K562 (cell line): ENCODE measurements around the gene B3GAT3. TPM values are rescaled to one million over a fixed set of nuclear protein-coding genes. Genes with fewer than 3 reads are reported as not detected.

Experiments used
- CBX5 ChIP-seq: IDR thresholded peaks from 2 replicates; pipeline ENCODE4 v1.6.1; 2014; ENCODE audit warnings: low read depth, borderline replicate concordance
- CREB1 ChIP-seq, 2 experiments: sonication (generic) in 1 of 2; formaldehyde crosslinking in 1 of 2; IDR thresholded peaks; 2 replicates each; pipeline versions ENCODE4 v1.6.1 to v1.8.0; 2012 to 2022; ENCODE audit warnings: inconsistent platforms in 1 of 2, mild to moderate bottlenecking in 1 of 2, missing genetic modification reagents in 1 of 2, moderate library complexity in 1 of 2
- FOXK1 ChIP-seq: sonication (generic); formaldehyde crosslinking; IDR thresholded peaks from 2 replicates; pipeline ENCODE4 v1.8.0; 2022; ENCODE audit warnings: missing genetic modification reagents, mild to moderate bottlenecking, borderline replicate concordance
- JUN ChIP-seq, 2 experiments: sonication (generic) in 1 of 2; formaldehyde crosslinking in 1 of 2; IDR thresholded peaks; 2 replicates each; pipeline versions ENCODE4 v1.6.1 to v1.8.0; 2012 to 2022; ENCODE audit warnings: borderline replicate concordance in 2 of 2, mild to moderate bottlenecking in 2 of 2, improper control_type of control experiment in 1 of 2, low read depth in 1 of 2, low read length in 1 of 2, missing genetic modification reagents in 1 of 2
- MIER1 ChIP-seq: fragments of 450-650 bp; IDR thresholded peaks from 2 replicates; pipeline ENCODE4 v1.6.1; 2016; ENCODE audit warnings: antibody characterized with exemption, mild to moderate bottlenecking, low read depth
- NCOA6 ChIP-seq: fragments of 450-650 bp; IDR thresholded peaks from 2 replicates; pipeline ENCODE4 v1.6.1; 2017; ENCODE audit warnings: mild to moderate bottlenecking
- SIN3B ChIP-seq: fragments of 450-650 bp; IDR thresholded peaks from 2 replicates; pipeline ENCODE4 v1.6.1; 2017; ENCODE audit warnings: low read depth, mild to moderate bottlenecking, moderate library complexity
- polyA plus RNA-seq, 8 experiments: library from polyadenylated mRNA; depleted of rRNA in 4 of 8; stranded (reverse) in 5 of 8; unstranded in 3 of 8; fragments of >200 nt; fragmentation: Nextera tagmentation in 2 of 8; fragmentation: Illumina TruSeq in 1 of 8; extraction: Ambion mirVana in 2 of 8; extraction: Trizol in 1 of 8; gene quantifications; 2 replicates each; pipeline versions ENCODE4 v1.2.1 to v1.2.3, GENCODE V29; 2011 to 2014; ENCODE audit warnings: inconsistent platforms in 1 of 8, missing spikeins in 1 of 8
- total RNA-seq, 7 experiments: library from RNA; depleted of rRNA in 6 of 7; stranded (reverse); fragments of >200 nt in 6 of 7; fragmentation: Illumina TruSeq in 2 of 7; extraction: Trizol in 2 of 7; gene quantifications; 2 replicates each; pipeline versions ENCODE4 v1.2.1 to v1.2.3, GENCODE V29; 2011 to 2021; ENCODE audit warnings: low replicate concordance in 1 of 7
- TF ChIP-seq, protein P1 (sequence below): IDR thresholded peaks from 2 replicates; pipeline ENCODE4 v1.6.1; 2012; ENCODE audit warnings: low read depth, low read length, improper control_type of control experiment, borderline replicate concordance
- TF ChIP-seq, protein P2 (sequence below): fragments of 250-450 bp; sonication (Bioruptor Pico); IDR thresholded peaks from 2 replicates; pipeline ENCODE4 v1.4.0; 2020
- TF ChIP-seq, protein P3 (sequence below): fragments of 250-450 bp; sonication (Bioruptor Pico); IDR thresholded peaks from 2 replicates; pipeline ENCODE4 v1.9.0; 2021; ENCODE audit warnings: mild to moderate bottlenecking
- TF ChIP-seq, protein P4 (sequence below): fragments of 450-650 bp; IDR thresholded peaks from 2 replicates; pipeline ENCODE4 v1.6.1; 2016
- TF ChIP-seq, protein P5 (sequence below): fragments of 450-650 bp; formaldehyde crosslinking; IDR thresholded peaks from 2 replicates; pipeline ENCODE4 v1.4.0; 2020; ENCODE audit warnings: mild to moderate bottlenecking, moderate library complexity

Gene B3GAT3
- total and polyA plus RNA-seq, 9 of the 15 experiments (the other 6 are each of a cell fraction or from before 2014, with no cell fraction given), result 0.30 to 64.0 (median 21.4) TPM

DNA sequence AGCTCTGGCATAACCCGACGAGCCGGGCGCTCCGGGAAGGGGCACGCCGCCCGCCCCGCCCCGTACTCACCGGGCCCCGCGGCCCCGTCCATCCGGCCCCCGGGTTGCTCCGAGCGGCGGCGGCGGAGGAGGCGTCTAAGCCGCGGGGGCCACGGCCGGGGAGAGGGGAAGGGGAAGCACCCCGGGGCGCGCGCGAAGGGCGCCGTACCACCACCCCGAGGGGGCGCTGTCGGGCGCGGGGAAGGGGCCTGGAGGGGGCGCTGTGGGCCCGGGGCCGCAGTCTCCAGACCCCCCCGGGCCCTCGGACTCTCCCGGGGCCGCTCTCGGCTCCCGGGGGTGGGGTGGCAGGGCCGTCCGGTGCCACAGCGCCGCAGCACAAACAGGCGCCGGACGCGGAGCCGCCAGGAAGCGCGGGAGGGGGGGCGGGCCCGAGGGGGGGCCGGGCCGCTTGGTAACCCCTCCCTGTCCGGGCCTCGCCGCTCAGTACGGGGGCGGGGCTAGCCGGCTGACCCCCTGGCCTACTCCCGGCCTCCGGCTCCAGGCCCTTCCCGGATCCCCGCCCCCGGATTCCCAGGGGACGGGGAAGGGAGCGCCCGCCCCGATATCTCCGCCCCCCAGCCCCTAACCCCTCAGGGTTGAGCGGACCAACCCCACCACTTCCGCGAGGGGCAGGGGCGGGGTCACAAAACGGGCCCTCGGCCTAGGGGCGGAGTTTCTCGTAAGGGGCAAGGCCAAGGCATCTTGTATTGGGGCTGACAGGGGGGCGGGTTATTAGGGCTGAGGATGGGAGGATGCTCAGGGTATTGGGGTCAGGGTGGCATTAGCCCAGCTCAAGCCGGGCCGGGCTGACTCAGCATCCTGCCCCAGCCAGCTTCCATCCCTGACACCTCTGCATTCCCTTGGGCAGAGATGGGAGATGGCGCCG, 9.2 kb downstream of the B3GAT3 start, which contains the start of the genes EML3 and ROM1 (continued):
- TF ChIP-seq MIER1 (no peak), JUN (IDR thresholded peaks at IDR 0.05; ENCODE audit: borderline replicate concordance, low read depth, low read length) (no peak), JUN (CRISPR knock-in tag; IDR thresholded peaks at IDR 0.05; ENCODE audit: borderline replicate concordance) (no peak), FOXK1 (no peak), CREB1 (IDR thresholded peaks at IDR 0.05) (peak; percentile 13; the same call in 1 of the 2 replicates), CREB1 (CRISPR knock-in tag; IDR thresholded peaks at IDR 0.05) (0 out of 2 replicates have a peak, but pooled peaks have one; percentile 54), CBX5 (no peak), NCOA6 (peak; percentile 81), SIN3B (peak; percentile 46; the same call in 1 of the 2 replicates)
- TF ChIP-seq, protein P1, sequence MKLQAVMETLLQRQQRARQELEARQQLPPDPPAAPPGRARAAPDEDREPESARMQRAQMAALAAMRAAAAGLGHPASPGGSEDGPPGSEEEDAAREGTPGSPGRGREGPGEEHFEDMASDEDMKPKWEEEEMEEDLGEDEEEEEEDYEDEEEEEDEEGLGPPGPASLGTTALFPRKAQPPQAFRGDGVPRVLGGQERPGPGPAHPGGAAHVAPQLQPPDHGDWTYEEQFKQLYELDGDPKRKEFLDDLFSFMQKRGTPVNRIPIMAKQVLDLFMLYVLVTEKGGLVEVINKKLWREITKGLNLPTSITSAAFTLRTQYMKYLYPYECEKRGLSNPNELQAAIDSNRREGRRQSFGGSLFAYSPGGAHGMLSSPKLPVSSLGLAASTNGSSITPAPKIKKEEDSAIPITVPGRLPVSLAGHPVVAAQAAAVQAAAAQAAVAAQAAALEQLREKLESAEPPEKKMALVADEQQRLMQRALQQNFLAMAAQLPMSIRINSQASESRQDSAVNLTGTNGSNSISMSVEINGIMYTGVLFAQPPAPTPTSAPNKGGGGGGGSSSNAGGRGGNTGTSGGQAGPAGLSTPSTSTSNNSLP, result no peak
- TF ChIP-seq, protein P2, sequence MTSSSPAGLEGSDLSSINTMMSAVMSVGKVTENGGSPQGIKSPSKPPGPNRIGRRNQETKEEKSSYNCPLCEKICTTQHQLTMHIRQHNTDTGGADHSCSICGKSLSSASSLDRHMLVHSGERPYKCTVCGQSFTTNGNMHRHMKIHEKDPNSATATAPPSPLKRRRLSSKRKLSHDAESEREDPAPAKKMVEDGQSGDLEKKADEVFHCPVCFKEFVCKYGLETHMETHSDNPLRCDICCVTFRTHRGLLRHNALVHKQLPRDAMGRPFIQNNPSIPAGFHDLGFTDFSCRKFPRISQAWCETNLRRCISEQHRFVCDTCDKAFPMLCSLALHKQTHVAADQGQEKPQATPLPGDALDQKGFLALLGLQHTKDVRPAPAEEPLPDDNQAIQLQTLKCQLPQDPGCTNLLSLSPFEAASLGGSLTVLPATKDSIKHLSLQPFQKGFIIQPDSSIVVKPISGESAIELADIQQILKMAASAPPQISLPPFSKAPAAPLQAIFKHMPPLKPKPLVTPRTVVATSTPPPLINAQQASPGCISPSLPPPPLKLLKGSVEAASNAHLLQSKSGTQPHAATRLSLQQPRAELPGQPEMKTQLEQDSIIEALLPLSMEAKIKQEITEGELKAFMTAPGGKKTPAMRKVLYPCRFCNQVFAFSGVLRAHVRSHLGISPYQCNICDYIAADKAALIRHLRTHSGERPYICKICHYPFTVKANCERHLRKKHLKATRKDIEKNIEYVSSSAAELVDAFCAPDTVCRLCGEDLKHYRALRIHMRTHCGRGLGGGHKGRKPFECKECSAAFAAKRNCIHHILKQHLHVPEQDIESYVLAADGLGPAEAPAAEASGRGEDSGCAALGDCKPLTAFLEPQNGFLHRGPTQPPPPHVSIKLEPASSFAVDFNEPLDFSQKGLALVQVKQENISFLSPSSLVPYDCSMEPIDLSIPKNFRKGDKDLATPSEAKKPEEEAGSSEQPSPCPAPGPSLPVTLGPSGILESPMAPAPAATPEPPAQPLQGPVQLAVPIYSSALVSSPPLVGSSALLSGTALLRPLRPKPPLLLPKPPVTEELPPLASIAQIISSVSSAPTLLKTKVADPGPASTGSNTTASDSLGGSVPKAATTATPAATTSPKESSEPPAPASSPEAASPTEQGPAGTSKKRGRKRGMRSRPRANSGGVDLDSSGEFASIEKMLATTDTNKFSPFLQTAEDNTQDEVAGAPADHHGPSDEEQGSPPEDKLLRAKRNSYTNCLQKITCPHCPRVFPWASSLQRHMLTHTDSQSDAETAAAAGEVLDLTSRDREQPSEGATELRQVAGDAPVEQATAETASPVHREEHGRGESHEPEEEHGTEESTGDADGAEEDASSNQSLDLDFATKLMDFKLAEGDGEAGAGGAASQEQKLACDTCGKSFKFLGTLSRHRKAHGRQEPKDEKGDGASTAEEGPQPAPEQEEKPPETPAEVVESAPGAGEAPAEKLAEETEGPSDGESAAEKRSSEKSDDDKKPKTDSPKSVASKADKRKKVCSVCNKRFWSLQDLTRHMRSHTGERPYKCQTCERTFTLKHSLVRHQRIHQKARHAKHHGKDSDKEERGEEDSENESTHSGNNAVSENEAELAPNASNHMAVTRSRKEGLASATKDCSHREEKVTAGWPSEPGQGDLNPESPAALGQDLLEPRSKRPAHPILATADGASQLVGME (CRISPR knock-in tag), result no peak
- TF ChIP-seq, protein P3, sequence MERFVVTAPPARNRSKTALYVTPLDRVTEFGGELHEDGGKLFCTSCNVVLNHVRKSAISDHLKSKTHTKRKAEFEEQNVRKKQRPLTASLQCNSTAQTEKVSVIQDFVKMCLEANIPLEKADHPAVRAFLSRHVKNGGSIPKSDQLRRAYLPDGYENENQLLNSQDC (CRISPR knock-in tag), result no peak
- TF ChIP-seq, protein P4, sequence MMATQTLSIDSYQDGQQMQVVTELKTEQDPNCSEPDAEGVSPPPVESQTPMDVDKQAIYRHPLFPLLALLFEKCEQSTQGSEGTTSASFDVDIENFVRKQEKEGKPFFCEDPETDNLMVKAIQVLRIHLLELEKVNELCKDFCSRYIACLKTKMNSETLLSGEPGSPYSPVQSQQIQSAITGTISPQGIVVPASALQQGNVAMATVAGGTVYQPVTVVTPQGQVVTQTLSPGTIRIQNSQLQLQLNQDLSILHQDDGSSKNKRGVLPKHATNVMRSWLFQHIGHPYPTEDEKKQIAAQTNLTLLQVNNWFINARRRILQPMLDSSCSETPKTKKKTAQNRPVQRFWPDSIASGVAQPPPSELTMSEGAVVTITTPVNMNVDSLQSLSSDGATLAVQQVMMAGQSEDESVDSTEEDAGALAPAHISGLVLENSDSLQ, result peak; percentile 53
- TF ChIP-seq, protein P5, sequence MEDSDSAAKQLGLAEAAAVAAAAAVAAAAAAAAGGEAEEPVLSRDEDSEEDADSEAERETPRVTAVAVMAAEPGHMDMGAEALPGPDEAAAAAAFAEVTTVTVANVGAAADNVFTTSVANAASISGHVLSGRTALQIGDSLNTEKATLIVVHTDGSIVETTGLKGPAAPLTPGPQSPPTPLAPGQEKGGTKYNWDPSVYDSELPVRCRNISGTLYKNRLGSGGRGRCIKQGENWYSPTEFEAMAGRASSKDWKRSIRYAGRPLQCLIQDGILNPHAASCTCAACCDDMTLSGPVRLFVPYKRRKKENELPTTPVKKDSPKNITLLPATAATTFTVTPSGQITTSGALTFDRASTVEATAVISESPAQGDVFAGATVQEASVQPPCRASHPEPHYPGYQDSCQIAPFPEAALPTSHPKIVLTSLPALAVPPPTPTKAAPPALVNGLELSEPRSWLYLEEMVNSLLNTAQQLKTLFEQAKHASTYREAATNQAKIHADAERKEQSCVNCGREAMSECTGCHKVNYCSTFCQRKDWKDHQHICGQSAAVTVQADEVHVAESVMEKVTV (CRISPR knock-in tag), result peak; percentile 41; the same call in 1 of the 2 replicates
